AG20443 (cell line): ENCODE measurements around the gene RING1.

ENCODE experiments used
- DNase-seq: peaks from one replicate; pipeline ENCODE4 v3.0.0; 2012; ENCODE audit warnings: low spot score, mixed read lengths

The RING1 gene

DNA sequence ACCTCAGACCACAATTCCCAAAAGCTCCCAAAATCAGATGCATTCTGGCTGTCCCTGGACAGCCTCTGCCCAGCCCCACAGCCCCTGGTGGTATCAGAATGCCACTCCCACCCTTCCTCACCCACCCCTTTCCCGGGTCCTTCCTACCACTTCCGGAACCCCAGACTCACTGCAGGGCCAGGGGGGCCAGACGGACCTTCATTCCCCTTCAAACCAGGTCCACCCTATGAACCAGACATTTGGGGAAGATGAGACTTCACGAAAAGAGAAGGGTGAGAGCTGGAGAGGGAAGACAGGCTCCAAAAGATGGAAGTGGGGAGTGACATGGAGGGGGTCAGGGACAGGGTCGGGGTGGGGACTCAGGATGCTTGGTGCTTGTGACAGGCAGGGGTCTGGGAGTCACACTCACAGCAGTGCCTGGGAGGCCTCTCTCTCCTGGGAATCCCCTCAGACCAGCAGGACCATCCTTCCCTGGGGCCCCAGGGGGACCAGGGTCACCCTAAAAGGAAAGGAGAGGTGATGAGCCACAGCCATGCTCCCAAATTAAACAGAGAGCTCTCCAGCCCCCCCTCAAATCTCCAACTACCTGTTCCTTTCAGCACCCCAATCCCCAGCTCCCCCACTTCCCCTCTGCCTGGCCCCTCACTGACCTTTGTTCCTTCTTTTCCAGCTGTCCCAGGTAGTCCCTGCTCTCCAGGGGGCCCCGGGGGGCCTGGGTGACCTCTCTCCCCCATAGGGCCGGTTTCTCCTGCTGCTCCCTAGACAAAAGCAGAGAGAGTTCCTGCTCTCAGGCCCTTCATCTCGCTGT is 36.2 kb upstream of the RING1 start:
- DNase-seq: no peak

DNA sequence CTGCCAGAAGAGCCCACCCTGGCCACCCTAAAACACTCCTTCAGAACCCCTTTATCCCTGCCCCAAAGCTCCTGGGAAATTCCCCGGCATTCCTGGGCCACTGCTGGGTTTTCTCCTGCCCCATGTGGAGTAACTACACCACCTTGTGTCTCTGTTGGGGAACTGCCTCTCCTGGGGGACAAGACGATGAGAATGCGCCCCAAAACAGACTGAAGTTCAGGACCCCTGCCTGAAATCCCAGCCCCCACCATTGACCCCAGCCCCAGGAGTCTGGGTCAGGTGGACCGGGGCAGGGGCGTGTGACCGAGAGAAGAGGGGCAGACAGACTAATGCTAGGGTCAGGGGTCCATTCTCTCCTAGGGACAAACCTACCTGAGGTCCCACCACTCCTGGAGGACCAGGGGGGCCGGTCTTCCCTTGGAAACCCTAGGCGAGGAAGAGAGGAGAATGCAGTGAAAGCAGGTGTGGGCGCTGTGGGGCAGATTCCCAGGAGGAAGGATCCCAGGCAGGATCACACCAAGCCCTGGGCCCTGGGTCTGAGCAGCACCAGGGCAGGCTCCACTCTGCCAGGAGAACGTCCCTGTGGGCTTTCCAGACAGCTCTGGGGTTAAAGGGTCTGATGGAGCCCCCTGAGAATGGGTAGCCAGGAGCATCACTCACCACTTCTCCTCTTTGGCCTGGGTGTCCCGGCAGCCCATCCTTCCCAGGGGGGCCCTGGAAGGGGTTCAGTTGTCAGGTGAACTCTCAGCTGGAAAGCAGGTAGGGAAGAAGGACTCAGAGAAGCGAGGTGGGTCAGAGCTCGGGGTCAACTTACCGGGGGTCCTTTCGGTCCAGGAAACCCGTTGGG is 35.4 kb upstream of the RING1 start:
- peak; percentile 85 for DNase-seq

DNA sequence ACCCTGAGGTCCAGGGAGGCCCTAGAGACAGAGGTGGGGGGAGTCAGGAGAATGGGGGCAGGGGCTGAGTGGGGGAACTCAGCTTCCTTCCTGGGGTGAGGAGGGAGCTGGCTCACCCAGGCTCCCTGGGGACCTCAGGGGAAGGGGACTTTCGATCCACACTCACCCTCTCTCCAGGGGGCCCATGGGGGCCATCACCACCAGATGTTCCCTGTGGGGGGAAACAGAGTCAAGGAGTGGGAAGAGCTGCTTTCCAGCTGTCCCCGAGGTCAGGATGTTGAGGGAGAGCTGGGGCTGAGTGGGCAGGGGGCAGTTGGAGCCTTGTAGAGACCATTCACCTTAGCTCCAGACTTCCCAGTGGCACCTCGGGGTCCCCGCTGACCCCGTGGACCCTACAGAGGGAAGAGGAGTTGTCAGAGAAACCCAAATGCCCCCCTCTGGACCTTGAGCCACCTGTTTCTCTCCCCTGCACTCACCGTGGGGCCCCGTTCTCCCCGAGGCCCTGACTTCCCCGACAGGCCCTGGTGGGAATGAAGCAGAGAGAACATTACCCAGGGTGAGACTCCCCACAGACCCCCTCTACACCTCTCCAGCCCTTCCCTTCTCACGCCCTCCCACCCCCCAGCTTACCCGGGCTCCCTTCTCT is 34.6 kb upstream of the RING1 start:
- no peak for DNase-seq

DNA sequence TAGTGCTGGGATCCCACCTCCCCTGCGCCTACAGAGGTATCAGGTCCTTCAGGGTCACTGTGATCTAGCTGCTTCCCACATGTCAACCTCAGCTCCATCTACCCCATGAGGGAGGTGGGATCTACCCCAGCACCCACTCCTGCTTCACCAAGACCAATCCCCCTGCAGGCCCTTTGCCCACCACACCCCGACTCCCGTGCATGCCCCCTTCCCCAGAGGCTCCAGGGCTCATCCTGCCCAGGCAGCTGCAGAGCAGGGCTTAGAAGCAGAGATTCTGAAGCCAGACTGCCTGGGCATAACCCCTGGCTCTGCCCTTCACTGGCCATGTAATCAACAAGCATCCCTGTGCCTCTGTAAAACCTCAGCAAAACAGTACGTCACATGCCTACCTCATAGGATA is 33.5 kb upstream of the RING1 start:
- no peak for DNase-seq

DNA sequence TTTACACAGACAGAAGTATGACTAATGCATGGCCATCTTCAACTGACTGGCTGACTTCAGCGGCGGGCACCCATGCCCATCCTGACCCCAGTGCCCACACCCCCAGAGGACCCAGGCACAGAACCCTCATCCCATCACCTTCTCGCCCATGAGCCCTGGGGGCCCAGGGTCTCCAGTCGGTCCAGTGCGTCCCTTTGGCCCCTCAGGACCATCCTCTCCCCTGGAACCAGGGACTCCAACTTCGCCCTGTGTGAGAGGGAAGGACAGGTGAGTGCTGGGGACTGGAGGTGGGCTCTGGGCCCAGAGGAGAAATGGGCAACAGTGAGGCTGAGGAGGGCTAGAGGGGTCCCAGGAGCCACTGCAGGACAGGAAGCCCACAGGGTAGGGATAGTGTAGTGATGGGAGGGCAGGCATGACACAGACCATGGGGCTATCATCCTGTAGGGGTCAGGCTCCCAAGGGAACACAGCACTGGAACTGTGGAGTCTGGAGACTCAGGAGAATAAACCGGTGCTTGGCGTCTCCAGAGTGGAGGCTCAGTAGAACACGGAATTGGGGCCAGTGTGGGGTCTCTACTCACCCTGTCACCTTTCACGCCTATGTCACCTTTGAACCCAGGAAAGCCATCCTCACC is 32.7 kb upstream of the RING1 start:
- DNase-seq: no peak

DNA sequence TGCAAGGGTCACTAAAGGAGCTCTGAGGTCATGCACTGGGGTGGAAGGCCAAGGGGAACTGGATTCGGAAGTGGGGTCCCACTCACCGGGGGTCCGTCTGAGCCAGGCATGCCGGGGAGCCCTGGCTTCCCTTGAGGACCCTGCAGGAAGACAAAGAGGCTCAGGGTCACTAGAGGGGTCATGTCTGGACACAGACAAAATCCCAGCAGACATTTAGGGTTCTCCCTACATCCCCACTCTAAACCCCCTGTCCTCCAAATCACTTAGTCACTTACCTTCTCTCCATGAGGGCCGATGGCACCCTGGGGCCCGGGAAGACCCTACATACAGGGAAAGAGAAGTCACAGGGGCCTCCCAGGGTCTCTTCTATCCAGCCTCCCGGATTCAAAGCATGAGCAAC is 31.4 kb upstream of the RING1 start:
- no peak for DNase-seq

DNA sequence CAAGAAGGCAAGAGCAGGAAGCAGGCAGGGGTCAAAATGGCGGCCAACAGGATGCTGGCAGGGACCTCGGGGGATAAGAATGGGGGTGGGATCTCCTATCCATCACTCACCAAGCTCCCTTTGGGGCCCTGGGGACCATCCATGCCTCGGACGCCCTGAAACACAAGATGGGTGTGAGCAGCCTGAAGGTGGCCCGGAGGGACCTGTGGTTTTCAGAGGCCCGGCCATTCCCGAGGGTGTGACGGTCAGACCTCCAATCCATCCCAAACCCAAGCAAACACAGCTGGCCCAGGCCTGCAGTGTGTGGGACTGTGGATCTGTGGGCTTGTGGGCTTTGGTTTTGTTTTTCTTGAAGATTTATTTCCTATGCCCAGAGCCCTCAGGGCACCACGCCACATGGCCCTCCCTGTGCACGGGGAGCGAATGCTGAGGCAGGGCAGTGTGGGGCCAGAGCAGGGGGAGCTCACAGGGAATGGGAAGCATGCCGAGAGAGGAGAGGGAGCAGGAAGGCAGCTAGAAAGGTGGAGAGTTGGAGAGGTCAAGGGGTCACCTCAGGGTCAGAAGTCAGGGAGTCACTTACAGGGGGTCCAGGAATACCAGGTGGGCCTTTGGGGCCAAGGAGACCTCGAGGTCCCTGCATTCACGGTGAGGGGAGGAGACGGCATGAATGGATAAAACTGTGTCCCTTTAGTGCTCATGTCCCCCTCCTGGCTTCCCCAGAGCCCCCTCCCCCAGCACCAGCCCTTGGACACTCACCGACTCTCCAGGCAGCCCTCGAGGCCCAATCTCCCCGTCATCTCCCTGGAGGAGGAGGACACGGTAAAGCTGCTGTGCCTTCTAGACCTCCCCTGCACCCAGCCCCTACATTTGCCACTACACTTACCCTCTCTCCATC is 30.5 kb upstream of the RING1 start:
- DNase-seq: no peak

DNA sequence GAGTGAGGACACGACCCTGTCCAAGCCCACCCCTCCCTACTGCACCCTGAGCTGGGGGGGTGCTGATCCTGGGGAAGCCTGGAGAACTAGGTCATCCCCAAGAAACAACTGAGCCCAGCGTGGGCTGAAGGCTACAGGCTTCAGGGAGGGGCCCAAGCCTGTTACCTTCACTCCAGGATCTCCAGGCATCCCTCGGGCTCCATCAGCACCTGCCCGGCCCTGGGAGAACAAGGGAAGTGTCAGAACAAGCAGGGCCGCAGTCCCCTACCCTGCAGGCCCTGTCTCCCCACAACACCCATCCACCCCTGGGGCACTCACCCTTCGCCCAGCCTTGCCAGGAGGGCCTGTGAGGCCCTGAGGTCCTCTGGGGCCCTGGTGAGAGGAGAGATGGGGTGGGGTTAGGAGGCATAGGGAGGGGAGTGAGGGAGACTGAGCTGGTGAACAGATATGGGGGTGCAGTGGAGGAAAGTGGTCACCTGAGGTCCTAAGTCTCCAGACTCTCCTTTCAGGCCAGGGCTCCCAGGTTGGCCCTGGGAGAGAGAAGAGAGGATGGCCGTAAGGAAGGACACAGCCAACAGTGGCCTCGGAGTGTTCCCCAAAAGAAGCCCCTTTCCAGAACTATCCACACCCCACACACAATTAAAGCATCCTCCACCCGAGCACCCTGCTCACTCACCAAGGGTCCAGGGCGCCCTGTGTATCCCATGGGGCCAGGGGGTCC is 29.4 kb upstream of the RING1 start:
- no peak for DNase-seq

DNA sequence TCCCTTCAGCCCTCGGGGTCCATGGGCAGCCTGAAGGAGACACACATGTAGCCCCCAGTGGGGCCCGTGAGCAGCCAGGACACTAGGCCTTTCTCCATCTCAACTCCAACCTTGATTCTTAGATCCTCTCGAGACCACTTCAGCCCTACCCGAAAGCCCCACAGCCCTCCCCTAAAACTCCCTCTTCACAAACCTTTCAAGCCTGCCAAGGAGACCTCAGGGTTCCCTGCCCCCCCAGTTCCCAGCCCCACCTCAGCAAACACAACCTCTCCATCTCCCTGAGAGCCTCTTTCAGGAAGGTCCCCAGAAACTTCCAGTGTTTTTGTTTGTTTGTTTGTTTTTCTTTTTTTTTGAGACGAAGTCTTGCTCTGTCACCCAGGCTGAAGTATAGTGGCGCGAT is 27.2 kb upstream of the RING1 start:
- no peak for DNase-seq

DNA sequence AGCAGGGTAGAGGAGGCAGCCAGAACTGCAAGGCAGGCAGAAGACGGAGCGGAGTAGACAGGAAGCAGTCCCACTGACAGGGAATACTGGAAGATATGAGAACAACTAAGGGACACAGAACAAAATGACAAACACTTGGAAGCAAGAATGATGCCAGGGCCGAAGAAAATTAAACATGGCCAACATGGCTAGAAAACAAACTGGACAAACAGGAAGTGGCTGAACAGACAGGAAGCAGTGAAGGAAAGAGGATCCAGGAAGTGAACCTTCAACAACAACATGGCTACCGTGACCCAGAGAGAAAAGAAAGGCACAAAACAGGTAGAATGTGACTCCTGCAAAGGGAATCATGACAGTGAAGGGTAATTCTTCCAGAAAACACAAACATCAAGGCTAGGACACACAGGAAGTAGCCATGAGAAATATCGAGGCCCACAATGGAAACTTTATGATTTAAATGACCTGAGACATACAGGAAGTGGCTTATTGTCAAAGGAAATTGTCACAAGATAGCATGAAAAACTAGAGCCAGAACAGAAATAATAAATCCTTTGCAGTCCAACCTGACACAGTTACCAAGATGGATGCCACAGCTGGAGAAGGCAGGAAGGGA is 25.1 kb upstream of the RING1 start:
- no peak for DNase-seq

DNA sequence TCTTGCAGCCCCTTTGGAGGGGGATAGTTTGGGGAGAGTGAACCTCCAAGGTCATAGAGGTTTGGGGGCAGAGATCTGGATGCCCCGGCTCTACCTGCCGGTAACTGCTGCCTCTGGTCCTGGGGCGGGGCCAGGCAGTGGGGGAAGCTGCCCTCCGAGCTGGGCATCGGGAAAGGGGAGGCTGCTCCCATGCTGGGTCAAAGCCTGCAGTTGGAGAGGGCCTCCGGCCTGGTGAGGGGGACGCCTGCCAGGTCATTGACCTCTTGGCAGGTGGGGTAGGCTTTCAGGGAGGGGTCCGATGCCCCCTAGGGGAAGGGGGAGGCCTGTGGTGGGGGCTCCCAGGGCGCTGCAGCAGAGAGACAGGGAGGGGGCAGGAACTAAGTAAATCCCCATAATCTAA is 23.1 kb upstream of the RING1 start:
- no peak for DNase-seq

DNA sequence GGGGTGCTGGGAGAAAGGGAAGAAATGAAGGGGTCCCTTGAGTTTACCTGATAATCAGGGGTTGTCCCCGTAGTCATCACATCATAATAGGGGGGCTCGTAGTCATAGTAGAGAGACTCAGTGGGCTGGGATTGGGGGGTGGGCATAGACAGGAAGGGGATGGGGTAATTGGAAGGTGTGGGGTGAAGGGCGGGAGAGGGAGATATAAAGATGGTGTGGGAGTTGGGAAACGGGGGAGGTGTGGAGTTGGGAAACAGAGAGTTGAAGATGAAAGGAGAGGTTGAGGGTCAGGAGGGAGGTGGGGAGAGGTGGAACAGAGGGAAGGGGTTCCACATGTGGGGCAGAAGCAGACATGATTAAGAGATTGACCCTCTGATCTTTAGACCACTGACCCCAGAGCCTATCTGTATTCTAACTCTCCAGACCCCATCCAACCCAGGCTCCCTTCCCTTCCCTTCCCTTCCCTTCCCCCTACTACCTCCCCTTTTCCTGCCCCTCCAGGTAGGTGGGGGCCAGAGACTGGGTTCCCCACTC is 22.6 kb upstream of the RING1 start:
- no peak for DNase-seq

DNA sequence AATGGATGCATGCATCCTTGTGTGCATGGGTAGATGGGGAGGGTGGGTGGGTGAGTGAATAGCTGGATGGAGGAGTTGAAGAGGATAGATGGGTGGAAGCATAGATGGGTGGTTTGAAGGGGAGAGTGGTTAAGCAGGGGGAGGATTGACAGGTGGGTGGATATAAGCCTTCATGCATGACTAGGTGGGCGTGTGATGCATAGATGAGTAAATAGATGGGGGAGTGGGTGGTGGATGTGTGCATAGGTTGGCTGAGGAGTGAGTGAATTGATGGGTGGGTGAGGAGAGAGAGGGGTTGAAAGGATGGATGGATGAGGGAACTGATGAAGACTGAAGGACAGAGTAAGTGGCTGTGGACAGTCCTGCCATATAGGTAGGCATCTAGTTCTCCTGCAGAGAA is 20.5 kb upstream of the RING1 start:
- DNase-seq: no peak

DNA sequence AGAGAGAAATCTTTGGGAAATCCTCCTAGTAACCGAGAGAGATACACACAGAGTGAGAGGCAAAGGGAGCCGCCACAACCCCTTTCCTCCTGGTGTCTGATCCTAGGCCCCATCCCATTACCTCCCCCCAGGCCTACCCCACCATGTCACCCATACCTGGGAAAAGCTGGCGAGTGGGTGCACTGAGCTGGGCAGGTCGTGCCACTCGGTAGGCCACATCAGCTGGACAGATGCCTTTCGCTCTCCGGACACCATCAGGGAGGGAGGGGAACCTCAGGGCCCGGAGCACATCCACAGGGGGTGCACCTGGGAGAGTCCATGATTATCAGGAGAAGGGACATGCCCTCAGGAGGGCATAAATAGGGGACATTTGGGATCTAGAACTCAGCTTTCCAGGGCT is 19.1 kb upstream of the RING1 start:
- no peak for DNase-seq

DNA sequence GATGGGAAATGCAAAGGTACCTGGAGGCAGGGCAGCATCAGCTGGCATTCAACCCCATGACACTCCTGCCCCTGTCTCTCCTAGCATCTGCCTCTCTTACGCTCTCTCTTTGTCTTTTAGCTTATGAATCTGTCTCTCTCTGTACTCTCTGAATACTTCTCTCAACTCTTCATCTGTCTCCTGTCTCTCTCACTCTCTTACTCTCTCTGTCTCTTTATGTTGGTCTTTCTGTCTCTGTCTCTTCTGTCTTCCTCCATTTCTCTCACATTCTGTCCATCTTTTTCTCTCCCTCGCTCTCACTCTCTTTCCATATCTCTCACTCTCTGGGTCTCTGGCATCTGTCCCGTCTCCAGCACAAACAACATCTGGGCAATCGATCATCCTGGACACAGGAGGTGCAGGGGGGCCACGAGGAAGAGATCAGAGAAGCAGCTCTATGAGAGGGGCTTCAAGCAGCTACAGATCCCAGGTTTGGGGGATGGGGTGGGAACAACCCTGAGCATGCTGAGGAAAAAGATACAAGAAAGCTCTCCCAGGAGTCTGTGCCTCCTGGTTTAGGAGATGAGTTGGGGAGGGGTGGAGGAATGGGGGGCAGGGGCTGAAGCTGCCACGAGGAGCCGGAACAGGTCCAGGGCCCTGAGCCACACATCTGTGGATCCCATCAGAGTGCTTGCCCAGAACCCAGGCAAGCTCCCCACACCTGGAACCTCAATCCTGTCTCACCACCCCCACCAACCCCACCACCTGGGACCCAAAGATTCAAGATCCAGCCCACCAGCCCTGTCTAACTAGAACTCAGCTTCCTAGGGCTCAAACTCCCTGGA is 18.5 kb upstream of the RING1 start:
- no peak for DNase-seq

DNA sequence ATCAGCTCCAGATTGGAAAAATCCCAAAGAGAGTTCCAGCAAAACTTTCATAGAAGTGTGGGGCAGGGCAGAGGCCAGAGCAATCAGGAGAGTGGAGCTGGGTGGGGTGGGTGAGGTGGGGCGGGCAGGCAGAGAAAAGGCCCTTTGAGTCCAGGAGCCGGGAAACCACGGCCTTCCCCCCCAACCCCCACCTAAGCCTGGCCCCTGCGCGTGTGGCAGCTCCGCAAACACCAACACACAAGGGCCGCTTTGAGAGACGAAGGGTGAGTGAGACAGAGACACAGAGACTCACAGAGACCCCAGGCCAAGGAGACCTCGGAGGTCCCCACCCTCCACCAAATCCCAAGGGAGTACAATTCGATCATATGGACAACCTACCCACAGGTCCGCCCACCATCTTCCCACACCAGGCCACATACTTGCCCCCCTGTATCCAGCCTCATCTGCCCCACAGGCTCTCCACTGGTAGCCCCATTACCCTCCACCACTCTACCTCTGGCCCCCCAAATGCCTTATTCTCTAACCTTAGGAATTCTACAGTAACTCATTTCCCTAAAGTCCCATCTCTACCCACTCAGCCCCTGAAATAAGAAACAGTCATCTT is 17.7 kb upstream of the RING1 start:
- DNase-seq: no peak

DNA sequence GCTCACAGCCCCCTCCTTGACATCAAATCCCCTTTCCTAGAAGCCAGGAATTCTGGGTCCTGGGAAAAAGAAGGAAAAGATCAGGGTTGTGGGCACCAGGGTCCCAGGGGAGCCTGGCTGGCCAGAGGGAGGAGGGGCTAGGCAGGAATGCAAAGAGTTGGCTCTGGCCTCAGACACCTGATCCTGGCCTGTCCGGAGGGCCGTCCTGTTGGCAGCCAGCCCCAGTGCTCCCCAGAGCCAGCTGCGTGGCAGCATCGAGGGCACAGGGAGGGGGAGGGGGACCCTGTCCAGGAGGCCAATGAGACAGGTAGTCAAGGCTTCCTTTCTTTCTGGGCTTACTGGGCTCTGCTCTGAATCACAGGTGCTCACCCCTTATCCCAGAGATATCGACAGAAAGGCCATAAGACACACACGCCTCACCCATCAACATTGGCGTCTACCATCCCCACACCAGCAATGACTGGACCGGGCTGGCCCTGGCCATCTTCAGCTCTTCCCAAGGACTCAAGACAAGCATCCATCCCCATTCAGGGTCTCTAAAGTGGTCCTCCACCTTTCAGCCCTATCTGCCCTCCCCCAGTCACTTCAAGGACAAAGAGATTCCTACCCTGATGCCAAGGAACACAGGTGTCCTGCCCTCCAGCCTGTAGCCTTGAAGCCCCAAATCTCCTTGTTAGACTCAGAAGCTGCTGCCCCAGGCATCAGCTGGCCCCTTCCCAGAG is 16.8 kb upstream of the RING1 start:
- no peak for DNase-seq

DNA sequence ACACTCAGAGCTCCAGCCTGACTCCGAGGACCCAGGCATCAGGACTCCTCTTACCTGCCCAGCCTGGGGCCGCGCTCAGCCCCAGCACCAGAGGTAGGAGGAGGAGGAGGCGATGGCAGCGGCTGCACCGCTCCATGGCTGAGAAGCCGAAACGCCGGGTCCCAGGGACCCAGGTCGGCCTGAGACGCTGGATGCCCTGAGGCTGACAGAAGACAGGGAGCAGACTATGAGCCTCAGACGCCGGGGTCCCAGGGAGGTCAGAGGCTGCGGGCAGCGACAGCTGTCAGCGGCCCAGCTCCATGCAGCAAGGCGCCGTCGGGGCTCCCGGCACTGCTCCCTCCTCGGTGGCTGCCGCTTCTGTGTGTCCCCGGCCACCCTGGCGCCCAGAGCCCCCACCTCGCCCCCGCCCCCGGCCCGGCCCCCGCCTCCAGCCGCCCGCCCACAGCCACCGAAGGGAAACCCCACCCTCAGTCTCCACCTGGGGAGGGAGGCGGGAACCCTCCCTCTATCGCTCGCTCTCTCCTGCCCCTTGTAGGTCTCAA is 16.1 kb upstream of the RING1 start, which contains the start of gene COL11A2:
Gene COL11A2 (minus strand): TSS at position 363 of the 542 bp plus-strand sequence. CDS start 227 bp downstream, at position 136.
- no peak for DNase-seq
